ENCODE data around the gene DCP2. TPM values are rescaled to one million over a fixed set of nuclear protein-coding genes. Genes with fewer than 3 reads are reported as not detected.

Gene DCP2
- total RNA-seq, 4 donors from 2014 or later, result 9.8 to 30.9 (median 27.2) TPM

DNA sequence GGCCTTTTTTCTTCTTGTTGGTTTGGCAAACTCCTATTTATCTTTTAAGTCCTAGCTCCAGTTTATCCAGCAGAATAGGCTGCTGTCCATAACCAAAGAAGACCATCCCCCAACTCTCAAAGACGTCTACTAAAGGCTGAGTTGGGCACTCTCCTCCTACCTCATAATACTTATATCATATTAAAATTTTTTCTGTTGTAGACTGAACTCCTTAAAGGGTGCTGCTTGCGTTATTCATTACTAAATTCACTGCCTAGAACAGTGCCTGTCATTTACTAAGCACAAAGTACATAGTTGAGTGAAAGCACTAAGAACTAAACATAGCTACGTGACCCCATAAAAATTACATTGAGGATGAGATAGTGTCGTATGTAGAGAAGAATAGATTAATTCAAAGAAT, 21.7 kb downstream of the DCP2 start:
- in situ Hi-C loops (cut with MboI; ENCODE audit: low sequenced_read_pairs in 4 of 4), result loop anchor here in 3 of 4 donors (25.0 kb wide), 3 partner anchors 514 to 589 kb away; partner anchors contain the start of gene YTHDC2 (in 2 of the 3)
- H3K36me3 ChIP-seq, result peaks cover 0 to 18% of the 10 kb centered on the region in 2 donors
- ATAC-seq, result no peak

DNA sequence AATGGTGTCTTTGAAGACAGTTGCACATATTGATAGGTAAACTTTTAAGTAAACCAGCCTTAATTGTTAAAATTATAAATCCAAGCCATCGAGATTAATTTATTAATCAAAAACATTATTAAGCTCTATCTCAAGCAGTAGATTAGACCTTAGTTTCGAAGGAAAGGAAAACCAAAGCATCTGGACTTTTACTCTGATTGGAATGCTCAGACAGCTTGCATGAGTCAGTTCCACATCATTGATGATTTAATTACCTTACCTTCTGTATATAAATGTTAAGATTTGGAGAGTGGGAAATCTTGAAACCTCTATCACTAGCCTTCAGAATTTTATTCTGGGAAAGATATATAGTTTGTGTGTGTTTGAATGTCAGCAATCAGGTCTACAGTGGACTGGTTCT, 23.9 kb downstream of the DCP2 start:
- DNase-seq, result no peak
- Histone ChIP-seq H3K27me3 (no peaks in the 10 kb centered on the region), H3K9me3 (no peaks in the 10 kb centered on the region), H3K4me3 (no peak overlapping the region), H3K4me1 (peaks cover 0 to 13% of the 10 kb centered on the region in 2 donors), H3K36me3 (peaks cover 0 to 22% of the 10 kb centered on the region in 2 donors), H3K27ac (no peak overlapping the region)
- no peak for ATAC-seq
- intact Hi-C loops (cut with DNase I; ENCODE audit: low total_unique reads) (no loop called here), in situ Hi-C loops (cut with MboI; ENCODE audit: low sequenced_read_pairs in 4 of 4) (loop anchor here in 3 of 4 donors (10.0 to 25.0 kb wide), 3 partner anchors 337 to 612 kb away; no protein-coding TSS in a partner anchor)
- TF ChIP-seq, protein P1, sequence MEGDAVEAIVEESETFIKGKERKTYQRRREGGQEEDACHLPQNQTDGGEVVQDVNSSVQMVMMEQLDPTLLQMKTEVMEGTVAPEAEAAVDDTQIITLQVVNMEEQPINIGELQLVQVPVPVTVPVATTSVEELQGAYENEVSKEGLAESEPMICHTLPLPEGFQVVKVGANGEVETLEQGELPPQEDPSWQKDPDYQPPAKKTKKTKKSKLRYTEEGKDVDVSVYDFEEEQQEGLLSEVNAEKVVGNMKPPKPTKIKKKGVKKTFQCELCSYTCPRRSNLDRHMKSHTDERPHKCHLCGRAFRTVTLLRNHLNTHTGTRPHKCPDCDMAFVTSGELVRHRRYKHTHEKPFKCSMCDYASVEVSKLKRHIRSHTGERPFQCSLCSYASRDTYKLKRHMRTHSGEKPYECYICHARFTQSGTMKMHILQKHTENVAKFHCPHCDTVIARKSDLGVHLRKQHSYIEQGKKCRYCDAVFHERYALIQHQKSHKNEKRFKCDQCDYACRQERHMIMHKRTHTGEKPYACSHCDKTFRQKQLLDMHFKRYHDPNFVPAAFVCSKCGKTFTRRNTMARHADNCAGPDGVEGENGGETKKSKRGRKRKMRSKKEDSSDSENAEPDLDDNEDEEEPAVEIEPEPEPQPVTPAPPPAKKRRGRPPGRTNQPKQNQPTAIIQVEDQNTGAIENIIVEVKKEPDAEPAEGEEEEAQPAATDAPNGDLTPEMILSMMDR (IDR thresholded peaks at IDR 0.05 in 4 of 5, conservative IDR thresholded peaks at IDR 0.05 in 1 of 5), result no peak
- no peak for TF ChIP-seq POLR2A (IDR thresholded peaks at IDR 0.05)

More for the DNA sequence above, 21.7 kb downstream of the DCP2 start:
- Histone ChIP-seq H3K27me3 (no peaks in the 10 kb centered on the region), H3K9me3 (no peaks in the 10 kb centered on the region), H3K27ac (no peak overlapping the region), H3K4me1 (peaks cover 0 to 13% of the 10 kb centered on the region in 2 donors), H3K4me3 (no peak overlapping the region)
- intact Hi-C loops (cut with DNase I; ENCODE audit: low total_unique reads), result loop anchor here (5.0 to 10.0 kb wide), 3 partner anchors 297 to 514 kb away; partner anchors contain the start of gene YTHDC2
- no peak for TF ChIP-seq POLR2A (IDR thresholded peaks at IDR 0.05)
- TF ChIP-seq, protein P1 (IDR thresholded peaks at IDR 0.05 in 4 of 5, conservative IDR thresholded peaks at IDR 0.05 in 1 of 5), result no peak
- no peak for DNase-seq

DNA sequence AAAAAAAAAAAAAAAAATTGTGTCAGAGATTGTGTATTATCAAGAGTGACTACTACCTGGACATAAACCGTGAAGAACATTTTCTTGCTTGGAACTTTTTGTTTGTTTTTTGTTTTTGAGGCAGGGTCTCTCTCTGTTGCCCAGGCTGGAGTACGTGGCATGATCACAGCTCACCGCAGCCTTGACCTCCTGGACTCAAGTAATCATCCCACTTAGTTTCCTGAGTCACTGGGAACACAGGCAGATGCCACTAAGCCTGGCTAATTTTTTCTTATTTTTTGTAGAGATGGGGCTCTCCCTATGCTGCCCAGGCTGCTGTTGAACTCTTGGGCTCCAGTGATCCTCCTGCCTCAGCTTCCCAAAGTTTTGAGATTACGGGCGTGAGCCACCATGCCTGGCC, 25.8 kb downstream of the DCP2 start:
- Histone ChIP-seq H3K36me3 (peaks cover 0 to 22% of the 10 kb centered on the region in 2 donors), H3K27me3 (no peaks in the 10 kb centered on the region), H3K4me3 (no peak overlapping the region), H3K9me3 (no peaks in the 10 kb centered on the region), H3K27ac (no peak overlapping the region), H3K4me1 (peaks cover 0 to 5% of the 10 kb centered on the region in 2 donors)
- intact Hi-C loops (cut with DNase I; ENCODE audit: low total_unique reads), result no loop called here
- in situ Hi-C loops (cut with MboI; ENCODE audit: low sequenced_read_pairs in 4 of 4), result loop anchor here in 3 of 4 donors (10.0 to 25.0 kb wide), 3 partner anchors 335 to 610 kb away; no protein-coding TSS in a partner anchor
- TF ChIP-seq POLR2A (IDR thresholded peaks at IDR 0.05), result no peak
- TF ChIP-seq, protein P1 (IDR thresholded peaks at IDR 0.05 in 4 of 5, conservative IDR thresholded peaks at IDR 0.05 in 1 of 5), result no peak
- no peak for ATAC-seq
- DNase-seq, result no peak

DNA sequence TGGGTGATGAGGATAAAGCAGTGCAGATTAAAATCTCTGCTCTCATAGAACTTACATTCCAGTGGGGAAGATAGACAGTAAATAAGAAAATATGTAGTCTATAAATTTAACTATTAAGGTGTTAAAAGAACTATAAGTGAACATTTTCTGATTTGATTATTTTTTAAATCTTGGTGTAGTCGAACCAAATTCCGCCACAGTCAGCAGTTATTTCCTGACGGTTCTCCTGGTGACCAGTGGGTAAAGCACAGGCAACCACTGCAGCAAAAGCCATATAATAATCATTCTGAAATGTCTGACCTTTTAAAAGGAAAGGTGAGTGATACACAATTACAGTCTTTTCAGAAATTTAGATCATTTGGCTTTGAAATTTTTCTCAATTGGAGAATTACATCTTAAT, 27.2 kb downstream of the DCP2 start:
- TF ChIP-seq, protein P1 (IDR thresholded peaks at IDR 0.05 in 4 of 5, conservative IDR thresholded peaks at IDR 0.05 in 1 of 5), result no peak
- TF ChIP-seq POLR2A (IDR thresholded peaks at IDR 0.05), result no peak
- in situ Hi-C loops (cut with MboI; ENCODE audit: low sequenced_read_pairs in 4 of 4), result loop anchor here in 3 of 4 donors (10.0 to 25.0 kb wide), 3 partner anchors 334 to 609 kb away; no protein-coding TSS in a partner anchor
- peaks cover 0 to 29% of the 10 kb centered on the region in 2 donors for H3K36me3 ChIP-seq
- intact Hi-C loops (cut with DNase I; ENCODE audit: low total_unique reads), result no loop called here
- ATAC-seq, result no peak
- peaks cover 0 to 1% of the 10 kb centered on the region in 2 donors for H3K4me1 ChIP-seq
- H3K4me3 ChIP-seq, result no peak overlapping the region
- no peak overlapping the region for H3K27ac ChIP-seq
- no peaks in the 10 kb centered on the region for H3K9me3 ChIP-seq
- H3K27me3 ChIP-seq, result no peaks in the 10 kb centered on the region
- DNase-seq, result no peak
